H1 (cell line): ENCODE results near the gene MLYCD. TPM values are rescaled to one million over a fixed set of nuclear protein-coding genes. Genes with fewer than 3 reads are reported as not detected.

Experiments used
- ASH2L ChIP-seq: fragments of 200-600, 300-600 bp; sonication (generic); IDR thresholded peaks from one replicate; pipeline ENCODE4 v1.7.1; 2017; ENCODE audit warnings: low read length
- JUN ChIP-seq: IDR thresholded peaks from 2 replicates; pipeline ENCODE4 v1.6.1; 2011; ENCODE audit warnings: low read depth, mild to moderate bottlenecking, improper control_type of control experiment, low read length
- RBBP5 ChIP-seq: IDR thresholded peaks from 2 replicates; pipeline ENCODE4 v1.7.1; 2012; ENCODE audit warnings: low read depth, mild to moderate bottlenecking, inconsistent platforms, low read length, moderate library complexity, borderline replicate concordance
- polyA plus RNA-seq, 7 experiments: library from polyadenylated mRNA; depleted of rRNA in 3 of 7; stranded (reverse) in 5 of 7; unstranded in 2 of 7; fragments of >200 nt in 5 of 7; fragments of 200-250 nt in 2 of 7; gene quantifications; 1 replicate in 5 of 7; 2 replicates in 1 of 7; 4 replicates in 1 of 7; pipeline versions ENCODE4 v1.2.1 to v1.2.3, GENCODE V29; 2011 to 2013; ENCODE audit warnings: missing spikeins in 2 of 7, mixed read lengths in 2 of 7
- total RNA-seq: library from RNA; stranded (reverse); fragmentation: NEBNext Ultra II Directional; extraction: Animal tissue kit (Norgen Biotek cat#: 25700); gene quantifications from 2 replicates; pipeline ENCODE4 v1.2.1, GENCODE V29; 2021
- TF ChIP-seq, protein P1 (sequence below): IDR thresholded peaks from 2 replicates; pipeline ENCODE4 v1.6.1; 2012; ENCODE audit warnings: inconsistent platforms
- TF ChIP-seq, protein P2 (sequence below): fragments of 300-600 bp; sonication (generic); IDR thresholded peaks from 2 replicates; pipeline ENCODE4 v1.7.1; 2012; ENCODE audit warnings: low read length, moderate library complexity, mild to moderate bottlenecking, inconsistent platforms; ENCODE audit not compliant: insufficient replicate concordance

Gene MLYCD
- total and polyA plus RNA-seq, 2 of the 8 experiments (the other 6 are each of a cell fraction or from before 2014, with no cell fraction given), result 3.7 to 7.0 TPM

DNA sequence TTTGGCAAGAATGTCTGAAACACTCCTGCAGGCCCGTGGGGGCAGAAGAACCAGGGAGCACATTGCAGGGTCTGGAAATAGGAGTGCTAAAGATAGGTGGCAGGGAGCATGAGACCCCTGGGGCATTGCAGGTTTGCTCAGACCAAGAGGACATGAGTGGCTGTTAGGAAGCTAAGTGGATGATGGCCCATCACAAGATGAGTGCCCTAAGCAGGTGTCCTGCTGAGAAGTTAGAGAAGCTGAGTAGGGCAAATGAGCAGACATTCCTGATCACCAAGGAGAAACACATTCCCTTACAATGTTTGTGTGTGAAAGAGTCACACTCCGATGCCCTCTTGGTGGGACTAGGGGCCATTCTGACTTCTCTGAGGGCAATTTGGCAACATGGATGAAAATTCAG, 9.9 kb downstream of the MLYCD start (continued):
- TF ChIP-seq ASH2L (no peak), RBBP5 (no peak), JUN (no peak)
- TF ChIP-seq, protein P1, sequence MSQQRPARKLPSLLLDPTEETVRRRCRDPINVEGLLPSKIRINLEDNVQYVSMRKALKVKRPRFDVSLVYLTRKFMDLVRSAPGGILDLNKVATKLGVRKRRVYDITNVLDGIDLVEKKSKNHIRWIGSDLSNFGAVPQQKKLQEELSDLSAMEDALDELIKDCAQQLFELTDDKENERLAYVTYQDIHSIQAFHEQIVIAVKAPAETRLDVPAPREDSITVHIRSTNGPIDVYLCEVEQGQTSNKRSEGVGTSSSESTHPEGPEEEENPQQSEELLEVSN, result no peak
- TF ChIP-seq, protein P2, sequence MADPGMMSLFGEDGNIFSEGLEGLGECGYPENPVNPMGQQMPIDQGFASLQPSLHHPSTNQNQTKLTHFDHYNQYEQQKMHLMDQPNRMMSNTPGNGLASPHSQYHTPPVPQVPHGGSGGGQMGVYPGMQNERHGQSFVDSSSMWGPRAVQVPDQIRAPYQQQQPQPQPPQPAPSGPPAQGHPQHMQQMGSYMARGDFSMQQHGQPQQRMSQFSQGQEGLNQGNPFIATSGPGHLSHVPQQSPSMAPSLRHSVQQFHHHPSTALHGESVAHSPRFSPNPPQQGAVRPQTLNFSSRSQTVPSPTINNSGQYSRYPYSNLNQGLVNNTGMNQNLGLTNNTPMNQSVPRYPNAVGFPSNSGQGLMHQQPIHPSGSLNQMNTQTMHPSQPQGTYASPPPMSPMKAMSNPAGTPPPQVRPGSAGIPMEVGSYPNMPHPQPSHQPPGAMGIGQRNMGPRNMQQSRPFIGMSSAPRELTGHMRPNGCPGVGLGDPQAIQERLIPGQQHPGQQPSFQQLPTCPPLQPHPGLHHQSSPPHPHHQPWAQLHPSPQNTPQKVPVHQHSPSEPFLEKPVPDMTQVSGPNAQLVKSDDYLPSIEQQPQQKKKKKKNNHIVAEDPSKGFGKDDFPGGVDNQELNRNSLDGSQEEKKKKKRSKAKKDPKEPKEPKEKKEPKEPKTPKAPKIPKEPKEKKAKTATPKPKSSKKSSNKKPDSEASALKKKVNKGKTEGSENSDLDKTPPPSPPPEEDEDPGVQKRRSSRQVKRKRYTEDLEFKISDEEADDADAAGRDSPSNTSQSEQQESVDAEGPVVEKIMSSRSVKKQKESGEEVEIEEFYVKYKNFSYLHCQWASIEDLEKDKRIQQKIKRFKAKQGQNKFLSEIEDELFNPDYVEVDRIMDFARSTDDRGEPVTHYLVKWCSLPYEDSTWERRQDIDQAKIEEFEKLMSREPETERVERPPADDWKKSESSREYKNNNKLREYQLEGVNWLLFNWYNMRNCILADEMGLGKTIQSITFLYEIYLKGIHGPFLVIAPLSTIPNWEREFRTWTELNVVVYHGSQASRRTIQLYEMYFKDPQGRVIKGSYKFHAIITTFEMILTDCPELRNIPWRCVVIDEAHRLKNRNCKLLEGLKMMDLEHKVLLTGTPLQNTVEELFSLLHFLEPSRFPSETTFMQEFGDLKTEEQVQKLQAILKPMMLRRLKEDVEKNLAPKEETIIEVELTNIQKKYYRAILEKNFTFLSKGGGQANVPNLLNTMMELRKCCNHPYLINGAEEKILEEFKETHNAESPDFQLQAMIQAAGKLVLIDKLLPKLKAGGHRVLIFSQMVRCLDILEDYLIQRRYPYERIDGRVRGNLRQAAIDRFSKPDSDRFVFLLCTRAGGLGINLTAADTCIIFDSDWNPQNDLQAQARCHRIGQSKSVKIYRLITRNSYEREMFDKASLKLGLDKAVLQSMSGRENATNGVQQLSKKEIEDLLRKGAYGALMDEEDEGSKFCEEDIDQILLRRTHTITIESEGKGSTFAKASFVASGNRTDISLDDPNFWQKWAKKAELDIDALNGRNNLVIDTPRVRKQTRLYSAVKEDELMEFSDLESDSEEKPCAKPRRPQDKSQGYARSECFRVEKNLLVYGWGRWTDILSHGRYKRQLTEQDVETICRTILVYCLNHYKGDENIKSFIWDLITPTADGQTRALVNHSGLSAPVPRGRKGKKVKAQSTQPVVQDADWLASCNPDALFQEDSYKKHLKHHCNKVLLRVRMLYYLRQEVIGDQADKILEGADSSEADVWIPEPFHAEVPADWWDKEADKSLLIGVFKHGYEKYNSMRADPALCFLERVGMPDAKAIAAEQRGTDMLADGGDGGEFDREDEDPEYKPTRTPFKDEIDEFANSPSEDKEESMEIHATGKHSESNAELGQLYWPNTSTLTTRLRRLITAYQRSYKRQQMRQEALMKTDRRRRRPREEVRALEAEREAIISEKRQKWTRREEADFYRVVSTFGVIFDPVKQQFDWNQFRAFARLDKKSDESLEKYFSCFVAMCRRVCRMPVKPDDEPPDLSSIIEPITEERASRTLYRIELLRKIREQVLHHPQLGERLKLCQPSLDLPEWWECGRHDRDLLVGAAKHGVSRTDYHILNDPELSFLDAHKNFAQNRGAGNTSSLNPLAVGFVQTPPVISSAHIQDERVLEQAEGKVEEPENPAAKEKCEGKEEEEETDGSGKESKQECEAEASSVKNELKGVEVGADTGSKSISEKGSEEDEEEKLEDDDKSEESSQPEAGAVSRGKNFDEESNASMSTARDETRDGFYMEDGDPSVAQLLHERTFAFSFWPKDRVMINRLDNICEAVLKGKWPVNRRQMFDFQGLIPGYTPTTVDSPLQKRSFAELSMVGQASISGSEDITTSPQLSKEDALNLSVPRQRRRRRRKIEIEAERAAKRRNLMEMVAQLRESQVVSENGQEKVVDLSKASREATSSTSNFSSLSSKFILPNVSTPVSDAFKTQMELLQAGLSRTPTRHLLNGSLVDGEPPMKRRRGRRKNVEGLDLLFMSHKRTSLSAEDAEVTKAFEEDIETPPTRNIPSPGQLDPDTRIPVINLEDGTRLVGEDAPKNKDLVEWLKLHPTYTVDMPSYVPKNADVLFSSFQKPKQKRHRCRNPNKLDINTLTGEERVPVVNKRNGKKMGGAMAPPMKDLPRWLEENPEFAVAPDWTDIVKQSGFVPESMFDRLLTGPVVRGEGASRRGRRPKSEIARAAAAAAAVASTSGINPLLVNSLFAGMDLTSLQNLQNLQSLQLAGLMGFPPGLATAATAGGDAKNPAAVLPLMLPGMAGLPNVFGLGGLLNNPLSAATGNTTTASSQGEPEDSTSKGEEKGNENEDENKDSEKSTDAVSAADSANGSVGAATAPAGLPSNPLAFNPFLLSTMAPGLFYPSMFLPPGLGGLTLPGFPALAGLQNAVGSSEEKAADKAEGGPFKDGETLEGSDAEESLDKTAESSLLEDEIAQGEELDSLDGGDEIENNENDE, result no peak
